K562 (cell line): ENCODE measurements around the gene NDUFAB1. TPM values are rescaled to one million over a fixed set of nuclear protein-coding genes. Genes with fewer than 3 reads are reported as not detected.
A peak's percentile ranks its signal among the peaks of the same experiment; 100 is the strongest.

ENCODE experiments used
- ATF1 ChIP-seq, 2 experiments: fragments of 450-650 bp in 1 of 2; IDR thresholded peaks; 2 replicates each; pipeline ENCODE4 v1.6.1; 2016; ENCODE audit warnings: missing compliant biosample characterization in 1 of 2, missing genetic modification characterization in 1 of 2
- BMI1 ChIP-seq: fragments of 150-350 bp; IDR thresholded peaks from 2 replicates; pipeline ENCODE4 v1.6.1; 2014; ENCODE audit warnings: low read length
- CREM ChIP-seq: IDR thresholded peaks from 2 replicates; pipeline ENCODE4 v1.6.1; 2014; ENCODE audit warnings: antibody characterized with exemption, low read depth
- DPF2 ChIP-seq: fragments of 450-650 bp; IDR thresholded peaks from 2 replicates; pipeline ENCODE4 v1.6.1; 2016
- ELF1 ChIP-seq: fragments of 200-800 bp; sonication (Bioruptor generic); IDR thresholded peaks from 2 replicates; pipeline ENCODE4 v1.6.1; 2016; ENCODE audit warnings: missing genetic modification characterization, missing compliant biosample characterization
- FOS ChIP-seq: IDR thresholded peaks from 3 replicates; pipeline ENCODE4 v1.6.1; 2011; ENCODE audit not compliant: insufficient read length; ENCODE audit errors: extremely low read depth
- HCFC1 ChIP-seq: IDR thresholded peaks from 2 replicates; pipeline ENCODE4 v1.6.1; 2012; ENCODE audit warnings: low read depth, low read length, improper control_type of control experiment
- KHSRP ChIP-seq: fragments of 450-650 bp; IDR thresholded peaks from 2 replicates; pipeline ENCODE4 v1.6.1; 2017
- KLF16 ChIP-seq: IDR thresholded peaks from 2 replicates; pipeline ENCODE4 v1.6.1; 2016; ENCODE audit warnings: antibody characterized with exemption
- SUPT5H ChIP-seq: fragments of 450-650 bp; IDR thresholded peaks from 2 replicates; pipeline ENCODE4 v1.6.1; 2016
- ZNF143 ChIP-seq: sonication (generic); formaldehyde crosslinking; IDR thresholded peaks from 2 replicates; pipeline ENCODE4 v1.9.0; 2022; ENCODE audit warnings: mild to moderate bottlenecking, missing genetic modification reagents
- ZNF707 ChIP-seq: fragments of 250-450 bp; sonication (Bioruptor Pico); conservative IDR thresholded peaks from 2 replicates; pipeline ENCODE4 v1.8.0; 2022; ENCODE audit warnings: inconsistent platforms, mild to moderate bottlenecking, moderate library complexity
- polyA plus RNA-seq, 8 experiments: library from polyadenylated mRNA; depleted of rRNA in 4 of 8; stranded (reverse) in 5 of 8; unstranded in 3 of 8; fragments of >200 nt; fragmentation: Nextera tagmentation in 2 of 8; fragmentation: Illumina TruSeq in 1 of 8; extraction: Ambion mirVana in 2 of 8; extraction: Trizol in 1 of 8; gene quantifications; 2 replicates each; pipeline versions ENCODE4 v1.2.1 to v1.2.3, GENCODE V29; 2011 to 2014; ENCODE audit warnings: inconsistent platforms in 1 of 8, missing spikeins in 1 of 8
- total RNA-seq, 7 experiments: library from RNA; depleted of rRNA in 6 of 7; stranded (reverse); fragments of >200 nt in 6 of 7; fragmentation: Illumina TruSeq in 2 of 7; extraction: Trizol in 2 of 7; gene quantifications; 2 replicates each; pipeline versions ENCODE4 v1.2.1 to v1.2.3, GENCODE V29; 2011 to 2021; ENCODE audit warnings: low replicate concordance in 1 of 7
- TF ChIP-seq, protein P1 (sequence below), 2 experiments: fragments of 450-650 bp; IDR thresholded peaks; 2 replicates each; pipeline ENCODE4 v1.6.1; 2018; ENCODE audit warnings: mild to moderate bottlenecking in 2 of 2, low read depth in 1 of 2; ENCODE audit not compliant: partially characterized antibody in 2 of 2
- TF ChIP-seq, protein P2 (sequence below), 2 experiments: fragments of 450-650 bp; IDR thresholded peaks; 2 replicates each; pipeline ENCODE4 v1.6.1; 2016
- TF ChIP-seq, protein P3 (sequence below), 3 experiments: fragments of 200-800 bp in 1 of 3; fragments of 250-450 bp in 1 of 3; fragments of 450-650 bp in 1 of 3; sonication (Bioruptor Pico) in 1 of 3; sonication (Bioruptor generic) in 1 of 3; formaldehyde crosslinking in 1 of 3; IDR thresholded peaks; 2 replicates each; pipeline versions ENCODE4 v1.6.1 to v1.8.0; 2016 to 2022; ENCODE audit warnings: mild to moderate bottlenecking in 2 of 3, missing genetic modification characterization in 2 of 3, missing compliant biosample characterization in 1 of 3, moderate library complexity in 1 of 3

NDUFAB1 gene
- total and polyA plus RNA-seq, 9 of the 15 experiments (the other 6 are each of a cell fraction or from before 2014, with no cell fraction given): 123 to 481 (median 238) TPM

DNA sequence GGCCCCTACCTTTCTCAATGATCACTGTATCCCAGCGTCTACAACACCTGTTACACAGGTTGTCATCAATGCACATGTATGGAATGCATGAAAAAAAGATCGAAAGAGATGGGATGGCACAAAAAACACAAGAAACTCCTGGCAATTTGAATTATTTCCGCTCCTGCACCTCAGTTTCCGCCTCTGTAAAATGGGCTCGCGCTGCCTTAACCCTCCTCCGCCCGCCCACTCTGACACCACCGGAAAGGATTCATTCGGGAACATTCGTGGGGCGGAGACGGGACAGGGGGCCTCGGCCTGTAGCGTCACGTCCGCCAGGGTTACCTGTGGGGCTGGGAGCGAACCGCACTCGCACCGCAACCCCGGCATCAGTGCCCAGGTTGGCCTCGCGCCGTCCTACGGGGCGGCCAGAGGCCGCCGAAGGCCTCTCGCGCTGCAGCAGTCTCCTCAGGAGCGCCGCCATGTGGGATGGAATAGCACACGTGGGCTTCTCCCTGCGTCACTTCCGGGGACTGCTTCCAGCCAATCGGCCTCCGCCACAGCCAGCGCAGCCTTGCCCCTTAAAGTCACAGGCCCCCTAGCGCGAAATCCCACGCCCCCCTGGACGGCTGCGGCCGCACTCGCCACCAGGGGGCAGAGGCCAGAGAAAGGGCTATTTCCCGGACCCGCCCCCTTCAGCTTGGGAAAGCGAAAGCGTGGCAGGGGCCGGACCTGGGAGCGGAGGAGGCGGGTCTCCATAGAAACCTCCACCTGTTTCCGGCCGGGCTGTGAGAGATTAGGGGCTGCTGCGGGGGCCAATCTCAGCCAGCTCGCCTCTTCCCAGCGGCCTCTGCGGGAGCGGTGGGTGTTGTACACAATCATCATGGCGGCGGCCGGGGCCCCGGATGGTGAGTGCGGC is 39.0 kb downstream of the NDUFAB1 start, which contains the start of the genes EARS2 and UBFD1 (continued):
- TF ChIP-seq, protein P1, sequence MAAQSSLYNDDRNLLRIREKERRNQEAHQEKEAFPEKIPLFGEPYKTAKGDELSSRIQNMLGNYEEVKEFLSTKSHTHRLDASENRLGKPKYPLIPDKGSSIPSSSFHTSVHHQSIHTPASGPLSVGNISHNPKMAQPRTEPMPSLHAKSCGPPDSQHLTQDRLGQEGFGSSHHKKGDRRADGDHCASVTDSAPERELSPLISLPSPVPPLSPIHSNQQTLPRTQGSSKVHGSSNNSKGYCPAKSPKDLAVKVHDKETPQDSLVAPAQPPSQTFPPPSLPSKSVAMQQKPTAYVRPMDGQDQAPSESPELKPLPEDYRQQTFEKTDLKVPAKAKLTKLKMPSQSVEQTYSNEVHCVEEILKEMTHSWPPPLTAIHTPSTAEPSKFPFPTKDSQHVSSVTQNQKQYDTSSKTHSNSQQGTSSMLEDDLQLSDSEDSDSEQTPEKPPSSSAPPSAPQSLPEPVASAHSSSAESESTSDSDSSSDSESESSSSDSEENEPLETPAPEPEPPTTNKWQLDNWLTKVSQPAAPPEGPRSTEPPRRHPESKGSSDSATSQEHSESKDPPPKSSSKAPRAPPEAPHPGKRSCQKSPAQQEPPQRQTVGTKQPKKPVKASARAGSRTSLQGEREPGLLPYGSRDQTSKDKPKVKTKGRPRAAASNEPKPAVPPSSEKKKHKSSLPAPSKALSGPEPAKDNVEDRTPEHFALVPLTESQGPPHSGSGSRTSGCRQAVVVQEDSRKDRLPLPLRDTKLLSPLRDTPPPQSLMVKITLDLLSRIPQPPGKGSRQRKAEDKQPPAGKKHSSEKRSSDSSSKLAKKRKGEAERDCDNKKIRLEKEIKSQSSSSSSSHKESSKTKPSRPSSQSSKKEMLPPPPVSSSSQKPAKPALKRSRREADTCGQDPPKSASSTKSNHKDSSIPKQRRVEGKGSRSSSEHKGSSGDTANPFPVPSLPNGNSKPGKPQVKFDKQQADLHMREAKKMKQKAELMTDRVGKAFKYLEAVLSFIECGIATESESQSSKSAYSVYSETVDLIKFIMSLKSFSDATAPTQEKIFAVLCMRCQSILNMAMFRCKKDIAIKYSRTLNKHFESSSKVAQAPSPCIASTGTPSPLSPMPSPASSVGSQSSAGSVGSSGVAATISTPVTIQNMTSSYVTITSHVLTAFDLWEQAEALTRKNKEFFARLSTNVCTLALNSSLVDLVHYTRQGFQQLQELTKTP (IDR thresholded peaks at IDR 0.05; ENCODE audit: low read depth in 1 of 2, partially characterized antibody in 2 of 2): peak in 1 of 2 experiments; percentile 40
- TF ChIP-seq HCFC1 (peak; percentile 67), ZNF707 (CRISPR knock-in tag) (no peak), KLF16 (0 out of 2 replicates have a peak, but pooled peaks have one; percentile 49), ATF1 (CRISPR knock-in tag; IDR thresholded peaks at IDR 0.05) (peak; percentile 34; the same call in 1 of the 2 replicates), ATF1 (tag; IDR thresholded peaks at IDR 0.05) (peak; percentile 98), ZNF143 (CRISPR knock-in tag) (peak; percentile 74), ELF1 (peak; percentile 88), SUPT5H (peak; percentile 76), KHSRP (0 out of 2 replicates have a peak, but pooled peaks have one; percentile 13), DPF2 (peak; percentile 34; the same call in 1 of the 2 replicates), BMI1 (peak; percentile 63; the same call in 1 of the 2 replicates), CREM (peak; percentile 95), FOS (peak; percentile 5)
- TF ChIP-seq, protein P2, sequence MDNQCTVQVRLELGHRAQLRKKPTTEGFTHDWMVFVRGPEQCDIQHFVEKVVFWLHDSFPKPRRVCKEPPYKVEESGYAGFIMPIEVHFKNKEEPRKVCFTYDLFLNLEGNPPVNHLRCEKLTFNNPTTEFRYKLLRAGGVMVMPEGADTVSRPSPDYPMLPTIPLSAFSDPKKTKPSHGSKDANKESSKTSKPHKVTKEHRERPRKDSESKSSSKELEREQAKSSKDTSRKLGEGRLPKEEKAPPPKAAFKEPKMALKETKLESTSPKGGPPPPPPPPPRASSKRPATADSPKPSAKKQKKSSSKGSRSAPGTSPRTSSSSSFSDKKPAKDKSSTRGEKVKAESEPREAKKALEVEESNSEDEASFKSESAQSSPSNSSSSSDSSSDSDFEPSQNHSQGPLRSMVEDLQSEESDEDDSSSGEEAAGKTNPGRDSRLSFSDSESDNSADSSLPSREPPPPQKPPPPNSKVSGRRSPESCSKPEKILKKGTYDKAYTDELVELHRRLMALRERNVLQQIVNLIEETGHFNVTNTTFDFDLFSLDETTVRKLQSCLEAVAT (IDR thresholded peaks at IDR 0.05): 0 out of 4 replicates have a peak, but pooled peaks of 1 of the 2 experiments have one; percentile 16
- TF ChIP-seq, protein P3, sequence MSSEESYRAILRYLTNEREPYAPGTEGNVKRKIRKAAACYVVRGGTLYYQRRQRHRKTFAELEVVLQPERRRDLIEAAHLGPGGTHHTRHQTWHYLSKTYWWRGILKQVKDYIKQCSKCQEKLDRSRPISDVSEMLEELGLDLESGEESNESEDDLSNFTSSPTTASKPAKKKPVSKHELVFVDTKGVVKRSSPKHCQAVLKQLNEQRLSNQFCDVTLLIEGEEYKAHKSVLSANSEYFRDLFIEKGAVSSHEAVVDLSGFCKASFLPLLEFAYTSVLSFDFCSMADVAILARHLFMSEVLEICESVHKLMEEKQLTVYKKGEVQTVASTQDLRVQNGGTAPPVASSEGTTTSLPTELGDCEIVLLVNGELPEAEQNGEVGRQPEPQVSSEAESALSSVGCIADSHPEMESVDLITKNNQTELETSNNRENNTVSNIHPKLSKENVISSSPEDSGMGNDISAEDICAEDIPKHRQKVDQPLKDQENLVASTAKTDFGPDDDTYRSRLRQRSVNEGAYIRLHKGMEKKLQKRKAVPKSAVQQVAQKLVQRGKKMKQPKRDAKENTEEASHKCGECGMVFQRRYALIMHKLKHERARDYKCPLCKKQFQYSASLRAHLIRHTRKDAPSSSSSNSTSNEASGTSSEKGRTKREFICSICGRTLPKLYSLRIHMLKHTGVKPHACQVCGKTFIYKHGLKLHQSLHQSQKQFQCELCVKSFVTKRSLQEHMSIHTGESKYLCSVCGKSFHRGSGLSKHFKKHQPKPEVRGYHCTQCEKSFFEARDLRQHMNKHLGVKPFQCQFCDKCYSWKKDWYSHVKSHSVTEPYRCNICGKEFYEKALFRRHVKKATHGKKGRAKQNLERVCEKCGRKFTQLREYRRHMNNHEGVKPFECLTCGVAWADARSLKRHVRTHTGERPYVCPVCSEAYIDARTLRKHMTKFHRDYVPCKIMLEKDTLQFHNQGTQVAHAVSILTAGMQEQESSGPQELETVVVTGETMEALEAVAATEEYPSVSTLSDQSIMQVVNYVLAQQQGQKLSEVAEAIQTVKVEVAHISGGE (CRISPR knock-in tag; IDR thresholded peaks at IDR 0.05): peak; percentile 32 to 88 (median 63); a peak in 4 of 6 replicates
